Endodermal cell (in vitro differentiated cells): ENCODE data around the gene TAF1D. TPM values are rescaled to one million over a fixed set of nuclear protein-coding genes. Genes with fewer than 3 reads are reported as not detected.

ENCODE experiments used
- DNase-seq: peaks from one replicate; pipeline ENCODE4 v3.0.0-alpha.2; 2017
- H3K27ac ChIP-seq: 2 replicates; pipeline ENCODE4 v1.5.1; 2013; ENCODE audit warnings: mild to moderate bottlenecking, low read depth, low read length, moderate library complexity
- H3K27me3 ChIP-seq: 2 replicates; pipeline ENCODE4 v1.6.1; 2013; ENCODE audit warnings: mild to moderate bottlenecking, low read length, moderate library complexity; ENCODE audit not compliant: insufficient read depth, control insufficient read depth, poor library complexity, severe bottlenecking
- H3K36me3 ChIP-seq: 2 replicates; pipeline ENCODE4 v1.7.0; 2013; ENCODE audit warnings: mild to moderate bottlenecking, low read length, moderate library complexity; ENCODE audit not compliant: control insufficient read depth, insufficient read depth
- H3K4me1 ChIP-seq: one replicate; pipeline ENCODE4 v1.7.0; 2013; ENCODE audit warnings: low read length; ENCODE audit not compliant: control insufficient read depth, insufficient read depth
- H3K4me3 ChIP-seq: 2 replicates; pipeline ENCODE4 v1.5.1; 2013; ENCODE audit warnings: mild to moderate bottlenecking, low read length, moderate library complexity
- H3K9ac ChIP-seq: 2 replicates; pipeline ENCODE4 v1.6.1; 2013; ENCODE audit warnings: mild to moderate bottlenecking, low read length, moderate library complexity; ENCODE audit not compliant: poor library complexity, severe bottlenecking; ENCODE audit errors: extremely low read depth
- H3K9me3 ChIP-seq: 2 replicates; pipeline ENCODE4 v1.6.1; 2013; ENCODE audit warnings: mild to moderate bottlenecking, low read length, moderate library complexity; ENCODE audit not compliant: control insufficient read depth
- H3K27ac Mint-ChIP-seq: 2 replicates; pipeline ENCODE4 v1.8.0; 2020; ENCODE audit warnings: mixed read lengths
- H3K27me3 Mint-ChIP-seq: 2 replicates; pipeline ENCODE4 v1.8.0; 2021; ENCODE audit warnings: mild to moderate bottlenecking, mixed read lengths; ENCODE audit not compliant: insufficient read depth
- H3K36me3 Mint-ChIP-seq: 2 replicates; pipeline ENCODE4 v1.8.0; 2020; ENCODE audit warnings: low read depth, mixed read lengths
- H3K4me1 Mint-ChIP-seq: 2 replicates; pipeline ENCODE4 v1.8.0; 2020; ENCODE audit warnings: mixed read lengths
- H3K4me3 Mint-ChIP-seq: 2 replicates; pipeline ENCODE4 v1.8.0; 2020; ENCODE audit warnings: mild to moderate bottlenecking, moderate library complexity, mixed read lengths
- H3K9me3 Mint-ChIP-seq: 2 replicates; pipeline ENCODE4 v1.8.0; 2020; ENCODE audit warnings: mild to moderate bottlenecking, mixed read lengths
- WGBS, 2 experiments: methylation state at CpG; one replicate each; pipeline versions ENCODE4 v1.1.5 to v1.1.7; 2013; ENCODE audit warnings: missing lambda C conversion rate in 2 of 2, mixed read lengths in 1 of 2; ENCODE audit not compliant: insufficient coverage in 1 of 2, insufficient read length in 1 of 2; 5-methylcytosine and 5-hydroxymethylcytosine counted together
- total RNA-seq, 2 donors: library from RNA; stranded (reverse); fragmentation: NEBNext Ultra II Directional in 1 of 2; extraction: Animal tissue kit (Norgen Biotek cat#: 25700) in 1 of 2; gene quantifications; 2 replicates in 1 of 2; 3 replicates in 1 of 2; pipeline ENCODE4 v1.2.1, GENCODE V29; 2021
- TF ChIP-seq, protein P1 (sequence below): fragments of 200-600 bp; sonication (generic); conservative IDR thresholded peaks from 2 replicates; pipeline ENCODE4 v1.5.0; 2021; ENCODE audit warnings: antibody characterized with exemption, mild to moderate bottlenecking

Gene TAF1D
- total RNA-seq, 2 donors from 2014 or later = 195 to 231 TPM

DNA sequence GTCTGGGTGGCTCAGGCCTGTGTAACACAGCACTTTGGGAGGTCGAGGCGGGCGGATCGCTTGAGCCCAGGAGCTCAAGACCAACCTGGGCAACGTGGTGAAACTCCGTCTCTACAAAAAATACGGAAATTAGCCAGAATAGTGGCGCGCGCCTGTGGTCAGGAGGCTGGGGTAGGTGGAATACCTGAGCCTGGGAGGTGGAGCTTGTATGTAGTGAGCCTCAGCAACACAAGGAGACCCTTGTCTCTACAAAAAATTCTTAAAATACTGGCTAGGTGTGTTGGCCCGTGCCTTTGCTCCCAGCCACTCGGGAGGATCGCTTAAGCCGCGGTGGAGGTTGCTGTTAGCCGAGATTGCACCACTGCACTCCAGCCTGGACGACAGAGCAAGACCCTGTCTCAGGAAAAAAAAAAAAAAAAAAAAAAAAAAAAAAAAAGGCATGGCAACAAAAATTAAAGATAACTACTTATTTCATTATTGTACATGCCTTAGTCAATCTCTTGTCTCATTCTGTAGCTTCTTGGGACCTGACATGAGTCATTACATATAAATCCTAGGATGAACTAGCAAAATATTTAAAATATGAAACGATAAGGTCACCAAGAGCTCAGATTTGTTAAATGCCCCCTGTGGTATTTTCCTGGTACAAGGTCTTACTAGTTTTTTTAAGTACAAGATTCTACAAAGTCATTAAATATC, 1.1 kb downstream of the TAF1D start:
- H3K4me1 Mint-ChIP-seq = peaks cover 41% of the 10 kb centered on the region
- peak overlapping the region; percentile 99 for H3K4me3 Mint-ChIP-seq
- Histone ChIP-seq H3K9me3 (no peaks in the 10 kb centered on the region), H3K27ac (no peak overlapping the region), H3K36me3 (peaks cover 53% of the 10 kb centered on the region), H3K4me1 (peaks cover 11% of the 10 kb centered on the region), H3K9ac (peak overlapping the region; percentile 99), H3K4me3 (peak overlapping the region; percentile 87), H3K27me3 (no peaks in the 10 kb centered on the region)
- H3K9me3 Mint-ChIP-seq = no peaks in the 10 kb centered on the region
- peaks cover 53% of the 10 kb centered on the region for H3K36me3 Mint-ChIP-seq
- peak; percentile 68 for DNase-seq
- H3K27me3 Mint-ChIP-seq = no peaks in the 10 kb centered on the region
- WGBS, 2 experiments = 0% methylated on average over 4 to 17 of the region's 18 CpGs
- TF ChIP-seq, protein P1, sequence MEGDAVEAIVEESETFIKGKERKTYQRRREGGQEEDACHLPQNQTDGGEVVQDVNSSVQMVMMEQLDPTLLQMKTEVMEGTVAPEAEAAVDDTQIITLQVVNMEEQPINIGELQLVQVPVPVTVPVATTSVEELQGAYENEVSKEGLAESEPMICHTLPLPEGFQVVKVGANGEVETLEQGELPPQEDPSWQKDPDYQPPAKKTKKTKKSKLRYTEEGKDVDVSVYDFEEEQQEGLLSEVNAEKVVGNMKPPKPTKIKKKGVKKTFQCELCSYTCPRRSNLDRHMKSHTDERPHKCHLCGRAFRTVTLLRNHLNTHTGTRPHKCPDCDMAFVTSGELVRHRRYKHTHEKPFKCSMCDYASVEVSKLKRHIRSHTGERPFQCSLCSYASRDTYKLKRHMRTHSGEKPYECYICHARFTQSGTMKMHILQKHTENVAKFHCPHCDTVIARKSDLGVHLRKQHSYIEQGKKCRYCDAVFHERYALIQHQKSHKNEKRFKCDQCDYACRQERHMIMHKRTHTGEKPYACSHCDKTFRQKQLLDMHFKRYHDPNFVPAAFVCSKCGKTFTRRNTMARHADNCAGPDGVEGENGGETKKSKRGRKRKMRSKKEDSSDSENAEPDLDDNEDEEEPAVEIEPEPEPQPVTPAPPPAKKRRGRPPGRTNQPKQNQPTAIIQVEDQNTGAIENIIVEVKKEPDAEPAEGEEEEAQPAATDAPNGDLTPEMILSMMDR = no peak
- H3K27ac Mint-ChIP-seq = peak overlapping the region; percentile 100

DNA sequence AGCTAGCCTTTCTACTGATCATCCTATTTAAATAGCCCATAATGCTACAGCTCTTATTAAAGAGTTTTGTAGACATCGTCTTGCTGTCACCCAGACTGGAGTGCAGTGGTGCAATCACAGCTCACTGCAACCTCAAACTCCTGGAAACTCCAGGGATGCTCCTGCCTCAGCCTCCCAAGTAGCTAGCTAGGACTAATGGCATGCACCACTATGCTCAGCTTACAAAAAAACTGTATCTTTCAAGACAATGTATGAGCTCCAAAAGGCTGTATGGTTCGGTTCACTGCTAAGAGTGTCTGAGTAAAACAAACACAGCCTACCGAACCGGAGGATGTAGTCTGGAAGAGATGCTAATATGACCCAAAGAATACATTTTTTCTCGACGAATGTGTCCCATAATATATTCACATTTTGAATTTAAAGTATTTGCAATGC, 2.6 kb downstream of the TAF1D start:
- DNase-seq = no peak
- Histone ChIP-seq H3K36me3 (peaks cover 67% of the 10 kb centered on the region), H3K27ac (no peak overlapping the region), H3K4me1 (peaks cover 2% of the 10 kb centered on the region), H3K9ac (peak overlapping the region; percentile 99), H3K27me3 (no peaks in the 10 kb centered on the region), H3K9me3 (no peaks in the 10 kb centered on the region), H3K4me3 (peak overlapping the region; percentile 87)
- Mint-ChIP-seq H3K4me1 (peaks cover 39% of the 10 kb centered on the region), H3K27me3 (no peaks in the 10 kb centered on the region), H3K4me3 (peak overlapping the region; percentile 99), H3K36me3 (peaks cover 67% of the 10 kb centered on the region), H3K27ac (no peak overlapping the region), H3K9me3 (no peaks in the 10 kb centered on the region)
- WGBS, 2 experiments = 49 to 51% methylated on average over 3 to 6 of the region's 6 CpGs
- TF ChIP-seq, protein P1 = no peak

DNA sequence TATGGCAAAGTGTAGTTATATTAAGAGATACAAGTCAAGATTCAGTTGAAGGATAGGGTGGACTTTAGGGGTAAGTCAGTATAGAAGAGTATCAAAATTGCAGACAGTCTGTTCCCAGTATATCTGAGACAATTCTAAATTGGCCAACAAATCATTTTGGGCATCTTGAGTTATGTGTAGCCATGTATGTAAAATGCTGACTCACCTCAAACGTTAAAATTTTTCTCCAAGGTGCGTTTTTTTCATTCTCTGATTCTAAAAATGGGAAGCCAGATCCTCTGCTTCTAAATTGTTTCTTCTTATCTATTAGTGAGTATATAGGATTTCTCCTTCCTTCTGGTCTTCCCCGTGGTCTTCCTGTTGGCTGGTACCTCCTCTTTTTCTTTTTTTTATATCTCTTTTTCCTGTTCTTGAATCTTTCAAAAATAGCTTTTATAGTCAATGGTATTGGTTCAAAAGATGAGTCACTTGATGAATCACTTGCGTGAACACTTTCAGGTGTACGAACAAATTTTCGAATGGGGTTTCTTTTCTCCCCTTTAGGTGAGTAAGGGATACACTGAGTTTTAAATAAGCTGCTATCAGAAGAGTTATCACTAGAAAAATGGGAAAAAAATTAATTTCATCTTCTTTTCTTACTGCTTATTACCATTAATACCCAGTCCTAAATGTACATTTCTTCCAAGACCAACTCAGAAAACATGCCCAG, 3.2 kb downstream of the TAF1D start:
- TF ChIP-seq, protein P1 = no peak

More for the DNA sequence above, 3.2 kb downstream of the TAF1D start:
- H3K27ac ChIP-seq = no peak overlapping the region
- peaks cover 2% of the 10 kb centered on the region for H3K4me1 ChIP-seq
- H3K27me3 ChIP-seq = no peaks in the 10 kb centered on the region
- peak overlapping the region; percentile 70 for H3K27ac Mint-ChIP-seq
- H3K9me3 ChIP-seq = no peaks in the 10 kb centered on the region
- peaks cover 73% of the 10 kb centered on the region for H3K36me3 Mint-ChIP-seq
- H3K36me3 ChIP-seq = peaks cover 69% of the 10 kb centered on the region
- H3K4me1 Mint-ChIP-seq = peaks cover 39% of the 10 kb centered on the region
- H3K4me3 Mint-ChIP-seq = peak overlapping the region; percentile 99
- no peaks in the 10 kb centered on the region for H3K9me3 Mint-ChIP-seq
- H3K27me3 Mint-ChIP-seq = no peaks in the 10 kb centered on the region
- 82 to 92% methylated on average over 3 to 5 of the region's 6 CpGs for whole genome bisulfite sequencing, 2 experiments
- H3K9ac ChIP-seq = peak overlapping the region; percentile 99
- peak overlapping the region; percentile 87 for H3K4me3 ChIP-seq
- DNase-seq = no peak
